Testis (tissue), 3 donors: Measurements from ENCODE around the gene ATXN3. TPM values are rescaled to one million over a fixed set of nuclear protein-coding genes. Genes with fewer than 3 reads are reported as not detected.

Source experiments
- DNase-seq: peaks from one replicate; pipeline ENCODE4 v3.0.0-alpha.2; 2019
- H3K27ac ChIP-seq, 2 donors: fragments of 200-600 bp; sonication (generic); one replicate each; pipeline ENCODE4 v1.5.1; 2019
- H3K27me3 ChIP-seq: fragments of 200-600 bp; sonication (generic); one replicate; pipeline ENCODE4 v1.5.1; 2019
- H3K36me3 ChIP-seq: fragments of 200-600 bp; sonication (generic); one replicate; pipeline ENCODE4 v1.5.1; 2017; ENCODE audit warnings: low read depth; ENCODE audit errors: missing control alignments
- H3K4me1 ChIP-seq: fragments of 200-600 bp; sonication (generic); one replicate; pipeline ENCODE4 v1.5.1; 2019
- H3K4me3 ChIP-seq, 2 donors: fragments of 200-600 bp; sonication (generic); one replicate each; pipeline ENCODE4 v1.5.1; 2017 to 2019
- H3K9me3 ChIP-seq: fragments of 200-600 bp; sonication (generic); one replicate; pipeline ENCODE4 v1.5.1; 2017
- POLR2A ChIP-seq: fragments of 450-650 bp; IDR thresholded peaks from one replicate; pipeline ENCODE4 v1.6.1; 2017; ENCODE audit warnings: antibody characterized with exemption, mild to moderate bottlenecking, moderate library complexity
- WGBS, 2 donors: methylation state at CpG; one replicate each; pipeline ENCODE4 v1.1.5; 2018; 5-methylcytosine and 5-hydroxymethylcytosine counted together
- intact Hi-C: fragments of 100-400 bp; cut with DNase I; formaldehyde crosslinking; loops from one replicate; pipeline ENCODE4 v1.15.1; 2023; ENCODE audit warnings: low total_unique reads
- polyA plus RNA-seq: library from polyadenylated mRNA; stranded (reverse); fragments of 350-450 nt; fragmentation: Illumina TruSeq; extraction: RNeasy Lipid Tissue Mini Kit (QIAGEN cat#74804); gene quantifications from one replicate; pipeline ENCODE4 v1.2.3, GENCODE V29; 2014; ENCODE audit warnings: low read depth, low replicate concordance; ENCODE audit not compliant: insufficient read depth
- total RNA-seq, 2 donors: library from RNA; depleted of rRNA; stranded (reverse); fragments of >200 nt; gene quantifications; one replicate each; pipeline ENCODE4 v1.2.3, GENCODE V29; 2016
- TF ChIP-seq, protein P1 (sequence below), 3 experiments: fragments of 450-650 bp in 2 of 3; fragments of 200-600 bp in 1 of 3; sonication (generic) in 1 of 3; IDR thresholded peaks; one replicate each; pipeline ENCODE4 v1.5.1; 2016 to 2019; ENCODE audit warnings: antibody characterized with exemption in 3 of 3, mild to moderate bottlenecking in 2 of 3, moderate library complexity in 1 of 3

Gene ATXN3
- total and polyA plus RNA-seq, 3 donors from 2014 or later: 22.9 to 43.8 (median 35.0) TPM

GRCh38 chr14:92021523-92021922, 84.9 kb downstream of the ATXN3 start:
- no peaks in the 10 kb centered on the region for H3K9me3 ChIP-seq
- DNase-seq: no peak
- intact Hi-C loops: no loop called here
- H3K36me3 ChIP-seq: no peaks in the 10 kb centered on the region
- H3K27me3 ChIP-seq: no peaks in the 10 kb centered on the region
- no peaks in the 10 kb centered on the region for H3K4me1 ChIP-seq
- 97 to 98% methylated on average over 3 of the region's 3 CpGs for WGBS, 2 donors
- TF ChIP-seq, protein P1, sequence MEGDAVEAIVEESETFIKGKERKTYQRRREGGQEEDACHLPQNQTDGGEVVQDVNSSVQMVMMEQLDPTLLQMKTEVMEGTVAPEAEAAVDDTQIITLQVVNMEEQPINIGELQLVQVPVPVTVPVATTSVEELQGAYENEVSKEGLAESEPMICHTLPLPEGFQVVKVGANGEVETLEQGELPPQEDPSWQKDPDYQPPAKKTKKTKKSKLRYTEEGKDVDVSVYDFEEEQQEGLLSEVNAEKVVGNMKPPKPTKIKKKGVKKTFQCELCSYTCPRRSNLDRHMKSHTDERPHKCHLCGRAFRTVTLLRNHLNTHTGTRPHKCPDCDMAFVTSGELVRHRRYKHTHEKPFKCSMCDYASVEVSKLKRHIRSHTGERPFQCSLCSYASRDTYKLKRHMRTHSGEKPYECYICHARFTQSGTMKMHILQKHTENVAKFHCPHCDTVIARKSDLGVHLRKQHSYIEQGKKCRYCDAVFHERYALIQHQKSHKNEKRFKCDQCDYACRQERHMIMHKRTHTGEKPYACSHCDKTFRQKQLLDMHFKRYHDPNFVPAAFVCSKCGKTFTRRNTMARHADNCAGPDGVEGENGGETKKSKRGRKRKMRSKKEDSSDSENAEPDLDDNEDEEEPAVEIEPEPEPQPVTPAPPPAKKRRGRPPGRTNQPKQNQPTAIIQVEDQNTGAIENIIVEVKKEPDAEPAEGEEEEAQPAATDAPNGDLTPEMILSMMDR (IDR thresholded peaks at IDR 0.05): no peak
- no peak for TF ChIP-seq POLR2A
- H3K27ac ChIP-seq: no peak overlapping the region
- H3K4me3 ChIP-seq: no peak overlapping the region

- no peaks in the 10 kb centered on the region for H3K4me1 ChIP-seq
- no peaks in the 10 kb centered on the region for H3K27me3 ChIP-seq
- H3K4me3 ChIP-seq: no peak overlapping the region
- intact Hi-C loops: no loop called here
- no peak for DNase-seq
- TF ChIP-seq, protein P1 (IDR thresholded peaks at IDR 0.05): no peak
- TF ChIP-seq POLR2A: no peak
- no peaks in the 10 kb centered on the region for H3K9me3 ChIP-seq
- no peaks in the 10 kb centered on the region for H3K36me3 ChIP-seq
- H3K27ac ChIP-seq: no peak overlapping the region
Observed at GRCh38 chr14:92014040-92014439, 92.3 kb downstream of the ATXN3 start.

DNA sequence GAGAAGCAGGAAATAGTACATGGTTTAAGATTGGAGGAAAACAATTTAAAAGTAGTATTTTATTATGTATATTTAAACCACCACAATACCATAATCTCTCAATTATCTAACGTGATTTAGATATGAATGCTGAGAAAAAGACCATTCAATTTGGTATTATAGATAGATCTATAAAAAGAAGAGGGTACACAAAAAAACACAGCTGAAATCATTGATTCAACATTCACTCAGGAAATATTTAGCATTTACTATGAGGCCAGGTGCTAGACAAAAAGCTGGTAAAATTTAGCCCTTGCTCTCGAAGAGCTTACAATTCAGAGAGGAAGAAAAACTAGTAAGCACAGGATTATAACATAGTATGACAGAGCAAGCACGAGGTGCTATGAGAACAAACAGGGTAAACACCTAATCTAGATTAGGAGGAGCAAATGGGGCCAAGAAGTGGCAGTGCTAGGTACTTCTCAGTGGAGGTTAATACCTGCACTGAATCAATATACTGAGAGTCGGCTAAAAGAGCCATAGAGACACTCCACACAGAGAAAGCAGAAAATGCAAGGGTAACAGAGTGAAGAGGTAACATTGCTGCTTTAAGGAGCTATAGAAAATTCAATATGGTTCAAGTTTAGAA, 94.1 kb downstream of the ATXN3 start:
- Histone ChIP-seq H3K27ac (no peak overlapping the region), H3K27me3 (no peaks in the 10 kb centered on the region), H3K36me3 (no peaks in the 10 kb centered on the region), H3K4me3 (no peak overlapping the region), H3K4me1 (no peaks in the 10 kb centered on the region), H3K9me3 (no peaks in the 10 kb centered on the region)
- TF ChIP-seq, protein P1 (IDR thresholded peaks at IDR 0.05): no peak
- no peak for TF ChIP-seq POLR2A
- intact Hi-C loops: no loop called here
- 89% methylated on average over 4 of the region's 4 CpGs for WGBS, 2 donors
- no peak for DNase-seq

DNA sequence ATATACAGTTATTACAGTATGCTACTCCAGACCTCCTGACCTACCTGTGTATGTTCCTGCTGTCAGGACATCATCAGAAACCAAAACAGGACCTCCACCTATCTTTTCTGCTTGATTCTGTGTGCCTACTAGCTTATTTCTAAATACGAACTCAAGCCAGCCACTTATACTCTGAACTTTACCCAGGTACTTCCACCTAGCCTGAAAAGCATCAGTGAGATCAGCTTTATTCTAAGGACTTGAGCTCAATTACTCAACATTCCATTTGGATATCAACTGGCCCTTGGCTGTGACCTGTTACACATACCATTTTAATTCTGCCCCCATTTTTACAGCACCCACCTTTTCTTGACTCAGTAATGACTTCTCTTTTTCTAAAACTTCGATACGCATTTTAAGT, 95.7 kb downstream of the ATXN3 start:
- Histone ChIP-seq H3K4me3 (no peak overlapping the region), H3K9me3 (no peaks in the 10 kb centered on the region), H3K27ac (no peak overlapping the region), H3K4me1 (no peaks in the 10 kb centered on the region), H3K27me3 (no peaks in the 10 kb centered on the region), H3K36me3 (no peaks in the 10 kb centered on the region)
- WGBS, 2 donors: 96 to 97% methylated on average over 3 of the region's 3 CpGs
- no peak for TF ChIP-seq POLR2A
- TF ChIP-seq, protein P1 (IDR thresholded peaks at IDR 0.05): no peak
- DNase-seq: no peak
- intact Hi-C loops: no loop called here

DNA sequence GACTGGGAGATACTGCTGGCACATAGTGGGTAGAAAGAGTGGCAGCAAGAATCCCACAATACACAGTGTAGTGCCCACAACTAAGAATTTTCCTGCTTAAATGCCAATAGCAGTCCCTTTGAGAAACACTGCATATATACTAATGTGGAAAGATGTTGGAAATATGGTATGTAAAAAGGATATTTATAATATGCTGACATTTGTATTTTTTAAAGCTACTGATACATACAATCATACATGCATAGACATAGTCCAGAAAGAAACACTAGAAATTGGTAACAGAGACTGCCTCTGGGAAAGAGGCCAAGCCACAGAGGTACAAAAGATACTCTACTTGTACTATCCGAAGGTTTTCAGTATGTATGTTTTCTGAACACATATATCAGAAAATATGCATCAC, 96.8 kb downstream of the ATXN3 start:
- DNase-seq: no peak
- no peak overlapping the region for H3K27ac ChIP-seq
- H3K36me3 ChIP-seq: no peaks in the 10 kb centered on the region
- intact Hi-C loops: no loop called here
- H3K9me3 ChIP-seq: no peaks in the 10 kb centered on the region
- no peaks in the 10 kb centered on the region for H3K27me3 ChIP-seq
- no peaks in the 10 kb centered on the region for H3K4me1 ChIP-seq
- TF ChIP-seq, protein P1 (IDR thresholded peaks at IDR 0.05): no peak
- no peak for TF ChIP-seq POLR2A
- no peak overlapping the region for H3K4me3 ChIP-seq
- WGBS, 2 donors: 38 to 77% methylated on average over 1 of the region's 1 CpG
